ENCODE data around the gene MLLT10. TPM values are rescaled to one million over a fixed set of nuclear protein-coding genes. Genes with fewer than 3 reads are reported as not detected.

MLLT10 gene
- total RNA-seq, 1 donor from 2014 or later, result 19.5 TPM

GRCh38 chr10:21724020-21724589 is 190.1 kb downstream of the MLLT10 start:
- ATAC-seq, result no peak
- no peak for DNase-seq (ENCODE audit: low spot score)

- peak; percentile 90 for DNase-seq (ENCODE audit: low spot score)
- peak; percentile 91 for ATAC-seq
Observed at GRCh38 chr10:21724687-21725367, 190.8 kb downstream of the MLLT10 start.

GRCh38 chr10:21726601-21727225 is 192.7 kb downstream of the MLLT10 start:
- DNase-seq (ENCODE audit: low spot score), result no peak
- ATAC-seq, result no peak

- no peak for DNase-seq (ENCODE audit: low spot score)
- no peak for ATAC-seq
Observed at GRCh38 chr10:21727452-21728168, 193.6 kb downstream of the MLLT10 start.

- no peak for DNase-seq (ENCODE audit: low spot score)
- no peak for ATAC-seq
Observed at GRCh38 chr10:21728618-21729017, 194.6 kb downstream of the MLLT10 start.

- DNase-seq (ENCODE audit: low spot score) (peak; percentile 64), ATAC-seq (peak; percentile 96)
Observed at GRCh38 chr10:21732067-21732772, 198.2 kb downstream of the MLLT10 start.

GRCh38 chr10:21733710-21734109 is 199.7 kb downstream of the MLLT10 start:
- DNase-seq (ENCODE audit: low spot score), result no peak
- peak; percentile 76 for ATAC-seq

- DNase-seq (ENCODE audit: low spot score) (no peak), ATAC-seq (no peak)
Observed at GRCh38 chr10:21737106-21737505, 203.1 kb downstream of the MLLT10 start.

- ATAC-seq, result no peak
- DNase-seq (ENCODE audit: low spot score), result no peak
Observed at GRCh38 chr10:21740989-21741388, 207.0 kb downstream of the MLLT10 start.

GRCh38 chr10:21742740-21743412 is 208.8 kb downstream of the MLLT10 start:
- ATAC-seq, result peak; percentile 44

GRCh38 chr10:21744223-21744622 is 210.2 kb downstream of the MLLT10 start:
- DNase-seq (ENCODE audit: low spot score) (no peak), ATAC-seq (peak; percentile 54)

More at GRCh38 chr10:21742740-21743412, 208.8 kb downstream of the MLLT10 start:
- no peak for DNase-seq (ENCODE audit: low spot score)

GRCh38 chr10:21746118-21746517 is 212.1 kb downstream of the MLLT10 start:
- ATAC-seq (no peak), DNase-seq (ENCODE audit: low spot score) (no peak)

GRCh38 chr10:21747809-21748208 is 213.8 kb downstream of the MLLT10 start:
- ATAC-seq (peak; percentile 9), DNase-seq (ENCODE audit: low spot score) (no peak)

GRCh38 chr10:21749788-21750187 is 215.8 kb downstream of the MLLT10 start:
- ATAC-seq (no peak), DNase-seq (ENCODE audit: low spot score) (no peak)

- DNase-seq (ENCODE audit: low spot score) (no peak), ATAC-seq (no peak)
Observed at GRCh38 chr10:21750424-21750823, 216.4 kb downstream of the MLLT10 start.

- DNase-seq (ENCODE audit: low spot score), result no peak
- no peak for ATAC-seq
Observed at GRCh38 chr10:21751341-21752310, 217.6 kb downstream of the MLLT10 start.

GRCh38 chr10:21753497-21754270 is 219.7 kb downstream of the MLLT10 start:
- DNase-seq (ENCODE audit: low spot score) (no peak), ATAC-seq (no peak)

GRCh38 chr10:21754410-21755011 is 220.5 kb downstream of the MLLT10 start:
- no peak for ATAC-seq
- no peak for DNase-seq (ENCODE audit: low spot score)

Measured in left lobe of liver (tissue), 2 donors.